Ishikawa (cell line): ENCODE data around the gene GALNT7.

ENCODE experiments used
- CEBPB ChIP-seq: IDR thresholded peaks from 2 replicates; pipeline ENCODE4 v1.6.1; 2012
- TF ChIP-seq, protein P1 (sequence below): IDR thresholded peaks from 2 replicates; pipeline ENCODE4 v1.6.1; 2012

DNA sequence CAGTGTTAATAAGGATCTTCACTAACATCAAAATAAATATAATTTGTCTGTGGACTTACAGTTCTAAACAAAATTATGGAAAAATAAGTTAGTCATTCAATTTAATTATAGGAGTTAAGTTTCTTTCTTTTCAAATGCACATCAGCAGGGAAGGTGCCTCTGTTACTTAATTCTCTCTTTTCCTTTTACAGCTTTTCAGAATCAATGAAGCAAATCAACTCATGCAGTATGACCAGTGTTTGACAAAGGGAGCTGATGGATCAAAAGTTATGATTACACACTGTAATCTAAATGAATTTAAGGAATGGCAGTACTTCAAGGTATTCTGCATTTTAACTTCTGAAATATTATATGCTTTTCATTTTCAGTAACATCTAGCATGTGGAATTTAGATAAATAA is 149.6 kb downstream of the GALNT7 start:
- TF ChIP-seq, protein P1, sequence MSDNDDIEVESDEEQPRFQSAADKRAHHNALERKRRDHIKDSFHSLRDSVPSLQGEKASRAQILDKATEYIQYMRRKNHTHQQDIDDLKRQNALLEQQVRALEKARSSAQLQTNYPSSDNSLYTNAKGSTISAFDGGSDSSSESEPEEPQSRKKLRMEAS = no peak
- no peak for TF ChIP-seq CEBPB
